HCT116 (cell line): ENCODE data around the gene WNT7B.

Experiments used
- EZH2 ChIP-seq: fragments of 200-600 bp; sonication (generic); IDR thresholded peaks from 2 replicates; pipeline ENCODE4 v1.6.1; 2017; ENCODE audit warnings: antibody characterized with exemption, mixed run types
- POLR2A ChIP-seq: IDR thresholded peaks from 2 replicates; pipeline ENCODE4 v1.7.0; 2011; ENCODE audit warnings: borderline replicate concordance; ENCODE audit not compliant: insufficient read depth, insufficient read length; ENCODE audit errors: extremely low read depth
- POLR2AphosphoS5 ChIP-seq: IDR thresholded peaks from 2 replicates; pipeline ENCODE4 v1.6.1; 2011; ENCODE audit warnings: mild to moderate bottlenecking, low read depth, low read length, moderate library complexity
- REST ChIP-seq: IDR thresholded peaks from 2 replicates; pipeline ENCODE4 v1.6.1; 2012; ENCODE audit warnings: low read depth
- SIN3A ChIP-seq: IDR thresholded peaks from 2 replicates; pipeline ENCODE4 v1.6.1; 2012; ENCODE audit warnings: low read depth
- SP1 ChIP-seq: IDR thresholded peaks from 2 replicates; pipeline ENCODE4 v1.6.1; 2012; ENCODE audit warnings: low read depth
- TCF7L2 ChIP-seq: IDR thresholded peaks from 2 replicates; pipeline ENCODE4 v1.7.0; 2011; ENCODE audit warnings: borderline replicate concordance, inconsistent platforms; ENCODE audit not compliant: insufficient read depth, insufficient read length; ENCODE audit errors: extremely low read depth
- YY1 ChIP-seq: IDR thresholded peaks from 2 replicates; pipeline ENCODE4 v1.6.1; 2011; ENCODE audit warnings: low read length, low read depth, moderate library complexity, mild to moderate bottlenecking; ENCODE audit not compliant: insufficient replicate concordance; ENCODE audit errors: extremely low read depth
- TF ChIP-seq, protein P1 (sequence below), 3 experiments: fragments of 200-600 bp in 1 of 3; sonication (generic) in 1 of 3; IDR thresholded peaks in 2 of 3; conservative IDR thresholded peaks in 1 of 3; 2 replicates each; pipeline ENCODE4 v1.5.1; 2012 to 2017; ENCODE audit warnings: low read depth in 2 of 3, low read length in 2 of 3, antibody characterized with exemption in 1 of 3, borderline replicate concordance in 1 of 3, control low read depth in 1 of 3, mild to moderate bottlenecking in 1 of 3, mixed read lengths in 1 of 3, mixed run types in 1 of 3, moderate library complexity in 1 of 3; ENCODE audit not compliant: insufficient read depth in 1 of 3

- TF ChIP-seq, protein P1, sequence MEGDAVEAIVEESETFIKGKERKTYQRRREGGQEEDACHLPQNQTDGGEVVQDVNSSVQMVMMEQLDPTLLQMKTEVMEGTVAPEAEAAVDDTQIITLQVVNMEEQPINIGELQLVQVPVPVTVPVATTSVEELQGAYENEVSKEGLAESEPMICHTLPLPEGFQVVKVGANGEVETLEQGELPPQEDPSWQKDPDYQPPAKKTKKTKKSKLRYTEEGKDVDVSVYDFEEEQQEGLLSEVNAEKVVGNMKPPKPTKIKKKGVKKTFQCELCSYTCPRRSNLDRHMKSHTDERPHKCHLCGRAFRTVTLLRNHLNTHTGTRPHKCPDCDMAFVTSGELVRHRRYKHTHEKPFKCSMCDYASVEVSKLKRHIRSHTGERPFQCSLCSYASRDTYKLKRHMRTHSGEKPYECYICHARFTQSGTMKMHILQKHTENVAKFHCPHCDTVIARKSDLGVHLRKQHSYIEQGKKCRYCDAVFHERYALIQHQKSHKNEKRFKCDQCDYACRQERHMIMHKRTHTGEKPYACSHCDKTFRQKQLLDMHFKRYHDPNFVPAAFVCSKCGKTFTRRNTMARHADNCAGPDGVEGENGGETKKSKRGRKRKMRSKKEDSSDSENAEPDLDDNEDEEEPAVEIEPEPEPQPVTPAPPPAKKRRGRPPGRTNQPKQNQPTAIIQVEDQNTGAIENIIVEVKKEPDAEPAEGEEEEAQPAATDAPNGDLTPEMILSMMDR (IDR thresholded peaks at IDR 0.05 in 2 of 3, conservative IDR thresholded peaks at IDR 0.05 in 1 of 3; ENCODE audit: borderline replicate concordance in 1 of 3, insufficient read depth in 1 of 3, low read depth in 2 of 3, low read length in 2 of 3), result no peak
- no peak for TF ChIP-seq YY1
- TF ChIP-seq TCF7L2, result no peak
- no peak for TF ChIP-seq POLR2A
- TF ChIP-seq POLR2AphosphoS5, result no peak
- TF ChIP-seq REST, result no peak
- no peak for TF ChIP-seq EZH2
- no peak for TF ChIP-seq SP1
- no peak for TF ChIP-seq SIN3A
Measured at GRCh38 chr22:46010951-46011626, 34.1 kb upstream of the WNT7B start.
